ENCODE results near the gene LTBP1.

DNA sequence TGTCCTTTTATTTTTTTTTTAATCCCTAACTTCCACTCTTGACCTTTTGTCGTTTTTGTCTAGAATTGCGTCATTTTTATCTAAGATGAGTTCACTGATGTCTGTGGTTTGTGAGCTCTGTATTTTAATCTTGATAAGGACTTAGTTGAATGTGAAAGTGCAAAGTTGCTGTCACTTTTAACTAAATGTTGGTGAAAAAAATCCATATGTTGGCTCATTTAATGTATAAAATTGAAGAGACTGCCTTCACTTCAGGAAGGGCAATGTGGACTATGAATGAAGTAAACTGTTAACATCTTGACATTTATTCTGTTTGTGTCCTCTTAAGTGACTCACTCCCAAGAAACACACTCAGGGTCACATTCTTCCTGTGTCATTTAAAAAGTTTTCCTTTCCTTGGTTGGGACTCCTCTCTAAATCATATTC is 273.1 kb downstream of the LTBP1 start:
- no peak for TF ChIP-seq NCOA5 (CRISPR knock-in tag; IDR thresholded peaks at IDR 0.05)
- TF ChIP-seq YY1 (IDR thresholded peaks at IDR 0.05; ENCODE audit: insufficient read depth, insufficient replicate concordance, low read depth, low read length): no peak
- TF ChIP-seq, protein P1, sequence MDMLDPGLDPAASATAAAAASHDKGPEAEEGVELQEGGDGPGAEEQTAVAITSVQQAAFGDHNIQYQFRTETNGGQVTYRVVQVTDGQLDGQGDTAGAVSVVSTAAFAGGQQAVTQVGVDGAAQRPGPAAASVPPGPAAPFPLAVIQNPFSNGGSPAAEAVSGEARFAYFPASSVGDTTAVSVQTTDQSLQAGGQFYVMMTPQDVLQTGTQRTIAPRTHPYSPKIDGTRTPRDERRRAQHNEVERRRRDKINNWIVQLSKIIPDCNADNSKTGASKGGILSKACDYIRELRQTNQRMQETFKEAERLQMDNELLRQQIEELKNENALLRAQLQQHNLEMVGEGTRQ (IDR thresholded peaks at IDR 0.05; ENCODE audit: low read depth, low read length): no peak
- TF ChIP-seq, protein P1 (CRISPR knock-in tag; IDR thresholded peaks at IDR 0.05; ENCODE audit: borderline replicate concordance): no peak
- TF ChIP-seq ZNF530 (CRISPR knock-in tag; IDR thresholded peaks at IDR 0.05; ENCODE audit: low read depth): no peak
- TF ChIP-seq POLR2A (IDR thresholded peaks at IDR 0.05; ENCODE audit: insufficient read depth in 1 of 2, low read depth in 2 of 2, low read length in 2 of 2): no peak
- TF ChIP-seq TCF7L2 (IDR thresholded peaks at IDR 0.05; ENCODE audit: low read depth, low read length): no peak
- TF ChIP-seq, protein P2, sequence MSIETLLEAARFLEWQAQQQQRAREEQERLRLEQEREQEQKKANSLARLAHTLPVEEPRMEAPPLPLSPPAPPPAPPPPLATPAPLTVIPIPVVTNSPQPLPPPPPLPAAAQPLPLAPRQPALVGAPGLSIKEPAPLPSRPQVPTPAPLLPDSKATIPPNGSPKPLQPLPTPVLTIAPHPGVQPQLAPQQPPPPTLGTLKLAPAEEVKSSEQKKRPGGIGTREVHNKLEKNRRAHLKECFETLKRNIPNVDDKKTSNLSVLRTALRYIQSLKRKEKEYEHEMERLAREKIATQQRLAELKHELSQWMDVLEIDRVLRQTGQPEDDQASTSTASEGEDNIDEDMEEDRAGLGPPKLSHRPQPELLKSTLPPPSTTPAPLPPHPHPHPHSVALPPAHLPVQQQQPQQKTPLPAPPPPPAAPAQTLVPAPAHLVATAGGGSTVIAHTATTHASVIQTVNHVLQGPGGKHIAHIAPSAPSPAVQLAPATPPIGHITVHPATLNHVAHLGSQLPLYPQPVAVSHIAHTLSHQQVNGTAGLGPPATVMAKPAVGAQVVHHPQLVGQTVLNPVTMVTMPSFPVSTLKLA (IDR thresholded peaks at IDR 0.05): no peak
- TF ChIP-seq GTF2F1 (IDR thresholded peaks at IDR 0.05; ENCODE audit: low read length): no peak
- TF ChIP-seq, protein P3, sequence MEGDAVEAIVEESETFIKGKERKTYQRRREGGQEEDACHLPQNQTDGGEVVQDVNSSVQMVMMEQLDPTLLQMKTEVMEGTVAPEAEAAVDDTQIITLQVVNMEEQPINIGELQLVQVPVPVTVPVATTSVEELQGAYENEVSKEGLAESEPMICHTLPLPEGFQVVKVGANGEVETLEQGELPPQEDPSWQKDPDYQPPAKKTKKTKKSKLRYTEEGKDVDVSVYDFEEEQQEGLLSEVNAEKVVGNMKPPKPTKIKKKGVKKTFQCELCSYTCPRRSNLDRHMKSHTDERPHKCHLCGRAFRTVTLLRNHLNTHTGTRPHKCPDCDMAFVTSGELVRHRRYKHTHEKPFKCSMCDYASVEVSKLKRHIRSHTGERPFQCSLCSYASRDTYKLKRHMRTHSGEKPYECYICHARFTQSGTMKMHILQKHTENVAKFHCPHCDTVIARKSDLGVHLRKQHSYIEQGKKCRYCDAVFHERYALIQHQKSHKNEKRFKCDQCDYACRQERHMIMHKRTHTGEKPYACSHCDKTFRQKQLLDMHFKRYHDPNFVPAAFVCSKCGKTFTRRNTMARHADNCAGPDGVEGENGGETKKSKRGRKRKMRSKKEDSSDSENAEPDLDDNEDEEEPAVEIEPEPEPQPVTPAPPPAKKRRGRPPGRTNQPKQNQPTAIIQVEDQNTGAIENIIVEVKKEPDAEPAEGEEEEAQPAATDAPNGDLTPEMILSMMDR (CRISPR knock-in tag; IDR thresholded peaks at IDR 0.05): no peak
- TF ChIP-seq FOXJ3 (CRISPR knock-in tag; IDR thresholded peaks at IDR 0.05; ENCODE audit: borderline replicate concordance): no peak
- no peak for TF ChIP-seq EZH2 (conservative IDR thresholded peaks at IDR 0.05; ENCODE audit: low read depth, low read length)
- no peak for TF ChIP-seq ZNF589 (CRISPR knock-in tag; conservative IDR thresholded peaks at IDR 0.05)

Measured in HepG2 (cell line).